Neutrophil (primary cell): Measurements from ENCODE around the gene PDE1A.

Experiments
- H3K27ac ChIP-seq: fragments of 200-600 bp; sonication (generic); 2 replicates; pipeline ENCODE4 v1.5.1; 2016; ENCODE audit warnings: mild to moderate bottlenecking, moderate library complexity
- H3K27me3 ChIP-seq: fragments of 200-600 bp; sonication (generic); 2 replicates; pipeline ENCODE4 v1.6.0; 2016; ENCODE audit warnings: mild to moderate bottlenecking
- H3K36me3 ChIP-seq: fragments of 200-600 bp; sonication (generic); 2 replicates; pipeline ENCODE4 v1.5.1; 2017
- H3K4me1 ChIP-seq, 2 experiments: fragments of 200-600 bp in 1 of 2; sonication (generic) in 1 of 2; 1 replicate in 1 of 2; 2 replicates in 1 of 2; pipeline versions ENCODE4 v1.5.1 to v1.6.1; 2013 to 2016; ENCODE audit warnings: low read depth in 1 of 2, low read length in 1 of 2, mild to moderate bottlenecking in 1 of 2, moderate library complexity in 1 of 2; ENCODE audit not compliant: control insufficient read depth in 1 of 2, insufficient read depth in 1 of 2
- H3K4me3 ChIP-seq, 2 experiments: fragments of 200-600 bp in 1 of 2; sonication (generic) in 1 of 2; 1 replicate in 1 of 2; 2 replicates in 1 of 2; pipeline ENCODE4 v1.5.1; 2013 to 2016; ENCODE audit warnings: low read depth in 1 of 2, low read length in 1 of 2, mild to moderate bottlenecking in 1 of 2, moderate library complexity in 1 of 2
- H3K9me3 ChIP-seq: fragments of 200-600 bp; sonication (generic); 2 replicates; pipeline ENCODE4 v1.5.1; 2016
- TF ChIP-seq, protein P1 (sequence below): fragments of 200-600 bp; sonication (generic); IDR thresholded peaks from 2 replicates; pipeline ENCODE4 v1.5.1; 2016; ENCODE audit warnings: antibody characterized with exemption

PDE1A gene

GRCh38 chr2:182410120-182410519 is 16.7 kb downstream of the PDE1A start:
- H3K4me1 ChIP-seq: no peaks in the 10 kb centered on the region
- H3K27ac ChIP-seq: no peak overlapping the region
- no peaks in the 10 kb centered on the region for H3K27me3 ChIP-seq
- H3K4me3 ChIP-seq: no peak overlapping the region
- TF ChIP-seq, protein P1, sequence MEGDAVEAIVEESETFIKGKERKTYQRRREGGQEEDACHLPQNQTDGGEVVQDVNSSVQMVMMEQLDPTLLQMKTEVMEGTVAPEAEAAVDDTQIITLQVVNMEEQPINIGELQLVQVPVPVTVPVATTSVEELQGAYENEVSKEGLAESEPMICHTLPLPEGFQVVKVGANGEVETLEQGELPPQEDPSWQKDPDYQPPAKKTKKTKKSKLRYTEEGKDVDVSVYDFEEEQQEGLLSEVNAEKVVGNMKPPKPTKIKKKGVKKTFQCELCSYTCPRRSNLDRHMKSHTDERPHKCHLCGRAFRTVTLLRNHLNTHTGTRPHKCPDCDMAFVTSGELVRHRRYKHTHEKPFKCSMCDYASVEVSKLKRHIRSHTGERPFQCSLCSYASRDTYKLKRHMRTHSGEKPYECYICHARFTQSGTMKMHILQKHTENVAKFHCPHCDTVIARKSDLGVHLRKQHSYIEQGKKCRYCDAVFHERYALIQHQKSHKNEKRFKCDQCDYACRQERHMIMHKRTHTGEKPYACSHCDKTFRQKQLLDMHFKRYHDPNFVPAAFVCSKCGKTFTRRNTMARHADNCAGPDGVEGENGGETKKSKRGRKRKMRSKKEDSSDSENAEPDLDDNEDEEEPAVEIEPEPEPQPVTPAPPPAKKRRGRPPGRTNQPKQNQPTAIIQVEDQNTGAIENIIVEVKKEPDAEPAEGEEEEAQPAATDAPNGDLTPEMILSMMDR: no peak
- H3K9me3 ChIP-seq: no peaks in the 10 kb centered on the region
- H3K36me3 ChIP-seq: no peaks in the 10 kb centered on the region

GRCh38 chr2:182406221-182406620 is 20.6 kb downstream of the PDE1A start:
- no peaks in the 10 kb centered on the region for H3K36me3 ChIP-seq

DNA sequence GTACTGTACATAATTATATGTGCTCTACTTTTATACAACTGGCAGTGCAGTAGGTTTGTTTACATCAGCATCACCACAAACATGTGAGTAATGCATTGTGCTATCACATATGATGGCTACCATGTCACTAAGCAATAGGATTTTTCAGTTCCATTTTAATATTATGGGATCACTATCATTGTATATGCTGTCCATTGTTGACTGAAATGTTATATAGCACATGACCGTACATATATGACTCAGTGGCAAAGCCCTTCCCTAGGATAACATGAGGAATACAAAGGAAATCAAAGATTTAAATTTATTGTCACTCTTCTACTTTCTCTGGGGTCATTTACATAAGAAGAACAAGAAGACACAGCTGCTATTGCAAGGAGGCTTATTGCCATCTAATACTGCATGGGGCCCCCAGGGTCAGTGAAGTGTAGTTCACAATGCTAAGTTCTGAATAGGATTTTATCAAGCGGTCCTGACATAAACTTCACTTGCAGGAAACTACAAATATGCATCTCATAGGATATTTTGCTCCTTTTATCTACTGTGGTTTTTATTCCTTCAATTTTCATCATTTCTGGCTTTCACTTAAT is 21.8 kb downstream of the PDE1A start:
- H3K36me3 ChIP-seq: no peaks in the 10 kb centered on the region
- no peaks in the 10 kb centered on the region for H3K9me3 ChIP-seq
- H3K27ac ChIP-seq: no peak overlapping the region
- H3K27me3 ChIP-seq: no peaks in the 10 kb centered on the region
- H3K4me1 ChIP-seq: no peaks in the 10 kb centered on the region
- TF ChIP-seq, protein P1: no peak
- no peak overlapping the region for H3K4me3 ChIP-seq

More at GRCh38 chr2:182406221-182406620, 20.6 kb downstream of the PDE1A start:
- Histone ChIP-seq H3K9me3 (no peaks in the 10 kb centered on the region), H3K27me3 (no peaks in the 10 kb centered on the region), H3K4me1 (no peaks in the 10 kb centered on the region), H3K27ac (no peak overlapping the region), H3K4me3 (no peak overlapping the region)
- TF ChIP-seq, protein P1: no peak

- Histone ChIP-seq H3K4me1 (no peaks in the 10 kb centered on the region), H3K27ac (no peak overlapping the region), H3K9me3 (no peaks in the 10 kb centered on the region), H3K27me3 (no peaks in the 10 kb centered on the region), H3K4me3 (no peak overlapping the region), H3K36me3 (no peaks in the 10 kb centered on the region)
- TF ChIP-seq, protein P1: no peak
Observed at GRCh38 chr2:182404092-182404491, 22.7 kb downstream of the PDE1A start.

GRCh38 chr2:182393270-182393760 is 33.5 kb downstream of the PDE1A start:
- H3K36me3 ChIP-seq: no peaks in the 10 kb centered on the region
- H3K9me3 ChIP-seq: no peaks in the 10 kb centered on the region

More at GRCh38 chr2:182393270-182393760, 33.5 kb downstream of the PDE1A start:
- Histone ChIP-seq H3K27ac (no peak overlapping the region), H3K4me3 (no peak overlapping the region), H3K27me3 (no peaks in the 10 kb centered on the region), H3K4me1 (no peaks in the 10 kb centered on the region)
- TF ChIP-seq, protein P1: no peak
